Mesenchymal stem cell (in vitro differentiated cells and primary cell): Measurements from ENCODE around the gene LRRN2.

ENCODE experiments used
- DNase-seq: peaks from one replicate; pipeline ENCODE4 v3.0.0-alpha.2; 2013
- H2AFZ ChIP-seq: one replicate; pipeline ENCODE4 v1.6.1; 2013; ENCODE audit warnings: low read depth, mild to moderate bottlenecking, control low read depth, inconsistent platforms, low read length, moderate library complexity
- H2AK5ac ChIP-seq: 2 replicates; pipeline ENCODE4 v1.6.1; 2013; ENCODE audit warnings: low read length, moderate library complexity, mild to moderate bottlenecking, inconsistent platforms; ENCODE audit not compliant: severe bottlenecking
- H2BK120ac ChIP-seq: one replicate; pipeline ENCODE4 v1.6.1; 2013; ENCODE audit warnings: low read depth, mild to moderate bottlenecking, inconsistent platforms, low read length, moderate library complexity
- H2BK12ac ChIP-seq, 2 experiments: one replicate each; pipeline ENCODE4 v1.6.1; 2013; ENCODE audit warnings: inconsistent platforms in 2 of 2, low read length in 2 of 2, mild to moderate bottlenecking in 2 of 2, moderate library complexity in 2 of 2, control low read depth in 1 of 2
- H2BK15ac ChIP-seq: one replicate; pipeline ENCODE4 v1.6.1; 2013; ENCODE audit warnings: mild to moderate bottlenecking, low read depth, inconsistent platforms; ENCODE audit not compliant: poor library complexity, severe bottlenecking
- H2BK5ac ChIP-seq: 2 replicates; pipeline ENCODE4 v1.6.1; 2013; ENCODE audit warnings: low read depth, mild to moderate bottlenecking, low read length, control low read depth, inconsistent platforms; ENCODE audit not compliant: poor library complexity, severe bottlenecking
- H3K14ac ChIP-seq, 2 experiments: one replicate each; pipeline ENCODE4 v1.6.1; 2013; ENCODE audit warnings: inconsistent platforms in 2 of 2, low read length in 2 of 2, control low read depth in 1 of 2, mild to moderate bottlenecking in 1 of 2, moderate library complexity in 1 of 2
- H3K18ac ChIP-seq, 2 experiments: one replicate each; pipeline ENCODE4 v1.6.1; 2013; ENCODE audit warnings: inconsistent platforms in 2 of 2, low read length in 2 of 2, control low read depth in 1 of 2, low read depth in 1 of 2, mild to moderate bottlenecking in 1 of 2
- H3K23ac ChIP-seq, 2 experiments: one replicate each; pipeline ENCODE4 v1.6.1; 2013; ENCODE audit warnings: inconsistent platforms in 2 of 2, low read length in 2 of 2, mild to moderate bottlenecking in 2 of 2, moderate library complexity in 2 of 2, control low read depth in 1 of 2
- H3K27ac ChIP-seq: 2 replicates; pipeline ENCODE4 v1.5.1; 2013; ENCODE audit warnings: mild to moderate bottlenecking, moderate library complexity, low read length, control low read depth, inconsistent platforms; ENCODE audit not compliant: poor library complexity, severe bottlenecking
- H3K27me3 ChIP-seq, 2 experiments: 2 replicates each; pipeline versions ENCODE4 v1.6.1 to v1.7.0; 2013; ENCODE audit warnings: low read length in 2 of 2, mild to moderate bottlenecking in 2 of 2, moderate library complexity in 2 of 2, control low read depth in 1 of 2, inconsistent platforms in 1 of 2; ENCODE audit not compliant: control insufficient read depth in 1 of 2, insufficient read depth in 1 of 2
- H3K36me3 ChIP-seq, 2 experiments: 2 replicates each; pipeline versions ENCODE4 v1.6.1 to v1.7.0; 2013; ENCODE audit warnings: low read length in 2 of 2, control low read depth in 1 of 2, inconsistent platforms in 1 of 2, low read depth in 1 of 2, mild to moderate bottlenecking in 1 of 2; ENCODE audit not compliant: insufficient read depth in 2 of 2, control insufficient read depth in 1 of 2
- H3K4ac ChIP-seq, 2 experiments: one replicate each; pipeline ENCODE4 v1.6.1; 2013; ENCODE audit warnings: inconsistent platforms in 2 of 2, low read length in 2 of 2, mild to moderate bottlenecking in 2 of 2, moderate library complexity in 2 of 2, control low read depth in 1 of 2, low read depth in 1 of 2
- H3K4me1 ChIP-seq: 2 replicates; pipeline ENCODE4 v1.6.1; 2013; ENCODE audit warnings: low read depth, low read length, control low read depth; ENCODE audit not compliant: control insufficient read depth, insufficient read depth
- H3K4me2 ChIP-seq: 2 replicates; pipeline ENCODE4 v1.6.1; 2013; ENCODE audit warnings: low read length, mild to moderate bottlenecking, inconsistent platforms; ENCODE audit not compliant: poor library complexity, severe bottlenecking
- H3K4me3 ChIP-seq, 2 experiments: 2 replicates each; pipeline versions ENCODE4 v1.5.1 to v1.7.0; 2013; ENCODE audit warnings: low read length in 2 of 2, mild to moderate bottlenecking in 2 of 2, control low read depth in 1 of 2, low read depth in 1 of 2; ENCODE audit not compliant: insufficient read depth in 1 of 2
- H3K79me1 ChIP-seq: replicated peaks from 2 replicates; pipeline ENCODE4 v1.6.1; 2013; ENCODE audit warnings: mild to moderate bottlenecking, control low read depth, low read length, inconsistent platforms; ENCODE audit not compliant: poor library complexity, severe bottlenecking
- H3K9ac ChIP-seq: 2 replicates; pipeline ENCODE4 v1.7.0; 2013; ENCODE audit warnings: mild to moderate bottlenecking, low read length, moderate library complexity
- H3K9me3 ChIP-seq: 2 replicates; pipeline ENCODE4 v1.7.0; 2013; ENCODE audit warnings: mild to moderate bottlenecking, low read length; ENCODE audit not compliant: control insufficient read depth
- H4K8ac ChIP-seq: one replicate; pipeline ENCODE4 v1.6.1; 2013; ENCODE audit warnings: inconsistent platforms, mild to moderate bottlenecking, low read length, moderate library complexity
- H4K91ac ChIP-seq: one replicate; pipeline ENCODE4 v1.6.1; 2013; ENCODE audit warnings: mild to moderate bottlenecking, low read length, inconsistent platforms
- whole genome bisulfite sequencing: methylation state at CpG from one replicate; pipeline ENCODE4 v1.1.7; 2013; ENCODE audit warnings: mixed read lengths; 5-methylcytosine and 5-hydroxymethylcytosine counted together

The LRRN2 gene

GRCh38 chr1:204647805-204648153, 37.8 kb downstream of the LRRN2 start:
- no peak overlapping the region for H3K23ac ChIP-seq
- no peak overlapping the region for H3K4me2 ChIP-seq
- H2BK15ac ChIP-seq: no peak overlapping the region
- no peak overlapping the region for H2AFZ ChIP-seq
- no peak for DNase-seq
- no peak overlapping the region for H2BK5ac ChIP-seq
- H2BK12ac ChIP-seq: no peak overlapping the region
- H3K9ac ChIP-seq: no peak overlapping the region
- H3K79me1 ChIP-seq: no peaks in the 10 kb centered on the region
- H3K27ac ChIP-seq: no peak overlapping the region
- H3K14ac ChIP-seq: no peak overlapping the region
- peaks cover 55 to 73% of the 10 kb centered on the region in 2 experiments for H3K27me3 ChIP-seq
- no peak overlapping the region for H3K4me3 ChIP-seq
- H4K8ac ChIP-seq: no peak overlapping the region
- no peak overlapping the region for H2AK5ac ChIP-seq
- no peaks in the 10 kb centered on the region for H3K4me1 ChIP-seq
- H4K91ac ChIP-seq: no peak overlapping the region
- H2BK120ac ChIP-seq: no peak overlapping the region
- H3K4ac ChIP-seq: no peak overlapping the region
- H3K36me3 ChIP-seq: no peaks in the 10 kb centered on the region
- H3K9me3 ChIP-seq: no peaks in the 10 kb centered on the region
- H3K18ac ChIP-seq: no peak overlapping the region

DNA sequence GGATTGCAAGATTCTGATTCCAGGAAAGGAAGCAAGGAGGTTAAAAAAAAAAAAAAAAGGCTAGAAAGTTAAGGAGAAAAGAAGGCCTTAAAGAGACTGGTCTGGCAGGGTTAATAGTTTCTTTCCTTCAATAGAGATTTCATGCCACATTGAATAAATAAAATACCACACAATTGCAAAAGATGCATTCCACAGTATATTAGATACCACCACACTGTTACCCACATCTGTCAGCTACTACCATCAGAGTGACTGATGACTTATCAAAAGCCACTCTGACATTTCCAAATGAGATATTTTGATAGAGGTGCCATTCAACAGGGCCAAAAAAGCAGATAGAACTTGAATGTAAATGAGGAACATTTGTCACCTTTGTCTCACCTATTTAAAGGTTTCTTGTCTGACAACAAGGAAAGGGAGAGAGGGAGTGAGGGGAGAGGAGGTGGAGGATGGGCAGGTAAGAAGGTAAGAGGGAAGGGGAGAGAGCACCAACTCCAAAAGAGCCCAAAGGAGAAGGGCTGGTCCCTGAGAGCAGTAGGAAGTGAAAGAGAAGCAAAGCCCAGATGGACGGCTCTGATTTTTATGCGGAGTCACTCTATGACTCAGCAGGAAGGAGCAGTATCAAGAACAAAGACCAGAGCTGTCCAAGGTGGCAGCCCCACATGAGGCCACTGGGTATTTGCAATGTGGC, 38.3 kb downstream of the LRRN2 start:
- H3K4me1 ChIP-seq: no peaks in the 10 kb centered on the region
- no peak overlapping the region for H3K4me2 ChIP-seq
- H3K18ac ChIP-seq: no peak overlapping the region
- no peak overlapping the region for H3K14ac ChIP-seq
- H2AK5ac ChIP-seq: no peak overlapping the region
- H2BK5ac ChIP-seq: no peak overlapping the region
- no peak overlapping the region for H3K4me3 ChIP-seq
- H3K79me1 ChIP-seq: no peaks in the 10 kb centered on the region
- H3K27me3 ChIP-seq: peaks cover 55 to 73% of the 10 kb centered on the region in 2 experiments
- 0% methylated on average over 2 of the region's 2 CpGs for WGBS
- H3K9me3 ChIP-seq: no peaks in the 10 kb centered on the region
- no peak overlapping the region for H2AFZ ChIP-seq
- no peak overlapping the region for H3K23ac ChIP-seq
- no peak overlapping the region for H4K8ac ChIP-seq
- no peak overlapping the region for H3K4ac ChIP-seq
- no peak overlapping the region for H3K9ac ChIP-seq
- no peak overlapping the region for H2BK12ac ChIP-seq
- H2BK120ac ChIP-seq: no peak overlapping the region
- H2BK15ac ChIP-seq: no peak overlapping the region
- H3K27ac ChIP-seq: no peak overlapping the region
- no peaks in the 10 kb centered on the region for H3K36me3 ChIP-seq
- no peak overlapping the region for H4K91ac ChIP-seq
- peak; percentile 83 for DNase-seq

DNA sequence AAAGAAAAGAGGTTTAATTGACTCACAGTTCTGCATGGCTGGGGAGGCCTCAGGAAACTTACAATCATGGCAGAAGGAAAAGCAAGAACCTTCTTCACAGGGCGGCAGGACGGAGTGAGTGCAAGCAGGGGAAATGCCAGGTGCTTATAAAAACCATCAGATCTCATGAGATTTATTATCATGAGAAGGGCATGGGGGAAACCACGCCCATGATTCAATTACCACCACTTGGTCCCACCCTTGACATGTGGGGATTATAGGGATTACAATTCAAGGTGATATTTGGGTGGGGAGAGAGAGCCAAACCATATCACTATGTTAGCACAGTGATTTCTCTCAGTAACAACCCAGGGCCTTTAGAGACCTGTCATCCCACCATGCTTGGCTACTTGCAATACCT, 39.9 kb downstream of the LRRN2 start:
- Histone ChIP-seq H3K4me2 (no peak overlapping the region), H3K4me1 (no peaks in the 10 kb centered on the region), H2AK5ac (no peak overlapping the region), H2AFZ (no peak overlapping the region), H3K9me3 (no peaks in the 10 kb centered on the region), H3K14ac (no peak overlapping the region), H3K4me3 (no peak overlapping the region), H3K79me1 (no peaks in the 10 kb centered on the region), H4K91ac (no peak overlapping the region), H3K27me3 (peaks cover 39 to 75% of the 10 kb centered on the region in 2 experiments), H2BK12ac (no peak overlapping the region), H3K4ac (no peak overlapping the region), H2BK120ac (no peak overlapping the region), H3K18ac (no peak overlapping the region), H2BK5ac (no peak overlapping the region), H3K9ac (no peak overlapping the region), H3K36me3 (no peaks in the 10 kb centered on the region), H3K23ac (no peak overlapping the region), H3K27ac (no peak overlapping the region), H2BK15ac (no peak overlapping the region), H4K8ac (no peak overlapping the region)
- DNase-seq: no peak
- 70% methylated on average over 2 of the region's 3 CpGs for WGBS

DNA sequence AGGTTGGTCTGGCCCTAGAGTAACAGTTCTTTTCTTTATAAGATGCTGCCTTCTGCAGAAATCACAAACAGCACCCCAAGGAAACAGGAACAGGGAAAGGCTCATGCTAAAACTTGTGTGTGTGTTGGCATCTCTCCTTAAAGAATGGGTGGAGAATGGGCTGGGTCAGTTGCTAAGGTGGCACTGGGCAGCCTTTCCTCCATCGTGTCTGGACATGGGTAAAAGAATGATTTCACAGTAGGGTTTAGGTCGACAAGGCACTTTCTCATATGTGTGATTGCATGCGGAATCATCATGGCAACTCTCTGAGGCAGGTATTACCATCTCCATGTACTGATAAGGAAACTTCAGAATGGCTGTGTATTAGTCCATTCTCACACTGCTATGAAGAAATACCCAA, 40.3 kb downstream of the LRRN2 start:
- no peak overlapping the region for H2BK15ac ChIP-seq
- peaks cover 39 to 75% of the 10 kb centered on the region in 2 experiments for H3K27me3 ChIP-seq
- H3K4me1 ChIP-seq: no peaks in the 10 kb centered on the region
- no peak overlapping the region for H3K18ac ChIP-seq
- no peak overlapping the region for H4K8ac ChIP-seq
- H2BK120ac ChIP-seq: no peak overlapping the region
- DNase-seq: no peak
- no peaks in the 10 kb centered on the region for H3K9me3 ChIP-seq
- no peak overlapping the region for H3K14ac ChIP-seq
- no peak overlapping the region for H3K9ac ChIP-seq
- H3K27ac ChIP-seq: no peak overlapping the region
- no peaks in the 10 kb centered on the region for H3K79me1 ChIP-seq
- H2BK12ac ChIP-seq: no peak overlapping the region
- no peak overlapping the region for H4K91ac ChIP-seq
- no peak overlapping the region for H3K4ac ChIP-seq
- H3K23ac ChIP-seq: no peak overlapping the region
- WGBS: 81% methylated on average over 3 of the region's 3 CpGs
- no peak overlapping the region for H3K4me2 ChIP-seq
- H2AFZ ChIP-seq: no peak overlapping the region
- no peak overlapping the region for H2AK5ac ChIP-seq
- no peaks in the 10 kb centered on the region for H3K36me3 ChIP-seq
- H3K4me3 ChIP-seq: no peak overlapping the region
- H2BK5ac ChIP-seq: no peak overlapping the region
